Globus pallidus (tissue), 1 donor: ENCODE measurements around the gene SHROOM1.
"Not testable (repeated sequence)": the region's sequence is repeated elsewhere in the genome, so short reads cannot be mapped to it uniquely, and the experiment has no call there.

ENCODE experiments used
- DNase-seq: peaks from one replicate; pipeline ENCODE4 v3.0.0-alpha.2; 2015; ENCODE audit warnings: low spot score

SHROOM1 gene, protein sequence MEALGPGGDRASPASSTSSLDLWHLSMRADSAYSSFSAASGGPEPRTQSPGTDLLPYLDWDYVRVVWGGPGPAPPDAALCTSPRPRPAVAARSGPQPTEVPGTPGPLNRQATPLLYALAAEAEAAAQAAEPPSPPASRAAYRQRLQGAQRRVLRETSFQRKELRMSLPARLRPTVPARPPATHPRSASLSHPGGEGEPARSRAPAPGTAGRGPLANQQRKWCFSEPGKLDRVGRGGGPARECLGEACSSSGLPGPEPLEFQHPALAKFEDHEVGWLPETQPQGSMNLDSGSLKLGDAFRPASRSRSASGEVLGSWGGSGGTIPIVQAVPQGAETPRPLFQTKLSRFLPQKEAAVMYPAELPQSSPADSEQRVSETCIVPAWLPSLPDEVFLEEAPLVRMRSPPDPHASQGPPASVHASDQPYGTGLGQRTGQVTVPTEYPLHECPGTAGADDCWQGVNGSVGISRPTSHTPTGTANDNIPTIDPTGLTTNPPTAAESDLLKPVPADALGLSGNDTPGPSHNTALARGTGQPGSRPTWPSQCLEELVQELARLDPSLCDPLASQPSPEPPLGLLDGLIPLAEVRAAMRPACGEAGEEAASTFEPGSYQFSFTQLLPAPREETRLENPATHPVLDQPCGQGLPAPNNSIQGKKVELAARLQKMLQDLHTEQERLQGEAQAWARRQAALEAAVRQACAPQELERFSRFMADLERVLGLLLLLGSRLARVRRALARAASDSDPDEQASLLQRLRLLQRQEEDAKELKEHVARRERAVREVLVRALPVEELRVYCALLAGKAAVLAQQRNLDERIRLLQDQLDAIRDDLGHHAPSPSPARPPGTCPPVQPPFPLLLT

DNA sequence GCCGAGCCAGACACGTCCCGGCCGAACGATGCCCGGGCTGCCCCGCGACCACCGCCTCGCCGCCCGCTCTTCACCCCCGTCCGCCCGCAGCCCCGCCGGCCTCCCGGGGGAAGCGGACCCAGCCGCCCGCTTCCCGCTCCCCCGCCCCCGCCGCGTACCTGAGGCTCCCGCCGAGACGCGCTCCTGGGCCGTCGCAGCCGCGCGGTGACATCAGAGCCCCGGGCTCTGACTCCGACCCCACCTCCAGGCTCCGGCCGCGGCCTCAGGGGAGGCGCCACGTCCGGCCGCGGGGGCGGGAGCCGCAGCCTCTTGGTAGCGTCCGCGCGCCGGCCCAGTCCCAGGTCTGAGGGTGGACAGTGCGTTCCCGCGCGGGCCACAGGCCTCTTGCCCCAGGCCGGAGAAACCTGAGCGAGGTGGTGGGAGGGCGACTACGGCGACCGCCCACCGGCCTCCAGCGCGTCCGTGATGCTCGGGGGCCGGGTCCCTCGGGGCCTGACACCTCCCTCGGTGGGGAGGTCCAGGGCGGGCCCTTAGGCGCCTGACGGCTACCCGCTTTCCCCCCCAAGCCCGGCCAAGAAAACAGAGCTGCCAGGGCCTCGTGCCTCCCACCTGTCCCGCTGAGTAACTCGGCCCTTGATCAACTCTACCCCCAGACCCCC lies at the start of gene SHROOM1:
Gene SHROOM1, minus strand, starts transcription at position 212 of the 659 bp plus-strand sequence. CDS start 4,507 bp downstream, outside the sequence.
- no peak for DNase-seq

DNA sequence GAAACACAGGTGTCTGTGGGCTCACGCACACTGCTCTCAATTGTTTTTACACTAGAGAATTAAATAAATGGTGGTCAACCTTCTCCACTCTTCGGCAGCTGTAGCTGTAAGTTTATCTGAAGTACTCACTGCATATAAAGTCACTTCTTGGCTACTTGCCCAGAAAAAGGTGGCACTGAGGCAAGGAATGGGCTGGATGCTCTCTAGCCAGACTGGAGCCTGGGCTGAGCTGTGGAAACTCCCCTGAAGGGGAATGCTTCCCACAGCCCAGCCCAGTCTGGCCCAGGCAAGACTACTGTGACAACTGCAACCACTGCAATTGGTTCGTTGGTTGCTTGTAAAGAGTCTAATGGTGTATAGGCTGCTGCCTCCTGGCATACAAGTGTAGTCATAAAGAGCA lies 47.5 kb upstream of the SHROOM1 start:
- DNase-seq = no peak

DNA sequence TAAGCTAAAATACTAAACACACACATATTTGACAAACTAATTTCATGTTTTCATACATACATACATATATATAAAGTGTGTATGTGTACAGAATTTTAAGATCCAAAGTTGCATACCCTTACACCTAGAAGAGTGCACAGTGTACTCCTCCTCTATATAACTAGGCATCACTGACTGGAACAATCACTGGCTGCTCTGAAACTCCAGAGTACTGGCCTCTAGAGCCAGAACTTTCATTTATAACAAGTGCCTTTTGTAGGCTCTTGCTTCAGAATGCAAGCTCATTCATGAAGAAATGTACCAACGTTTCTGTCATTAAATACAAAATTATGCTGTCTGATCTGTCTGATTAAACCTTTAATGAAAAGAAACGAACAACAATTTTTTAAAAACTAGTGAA lies 47.0 kb upstream of the SHROOM1 start:
- DNase-seq = peak; percentile 61

DNA sequence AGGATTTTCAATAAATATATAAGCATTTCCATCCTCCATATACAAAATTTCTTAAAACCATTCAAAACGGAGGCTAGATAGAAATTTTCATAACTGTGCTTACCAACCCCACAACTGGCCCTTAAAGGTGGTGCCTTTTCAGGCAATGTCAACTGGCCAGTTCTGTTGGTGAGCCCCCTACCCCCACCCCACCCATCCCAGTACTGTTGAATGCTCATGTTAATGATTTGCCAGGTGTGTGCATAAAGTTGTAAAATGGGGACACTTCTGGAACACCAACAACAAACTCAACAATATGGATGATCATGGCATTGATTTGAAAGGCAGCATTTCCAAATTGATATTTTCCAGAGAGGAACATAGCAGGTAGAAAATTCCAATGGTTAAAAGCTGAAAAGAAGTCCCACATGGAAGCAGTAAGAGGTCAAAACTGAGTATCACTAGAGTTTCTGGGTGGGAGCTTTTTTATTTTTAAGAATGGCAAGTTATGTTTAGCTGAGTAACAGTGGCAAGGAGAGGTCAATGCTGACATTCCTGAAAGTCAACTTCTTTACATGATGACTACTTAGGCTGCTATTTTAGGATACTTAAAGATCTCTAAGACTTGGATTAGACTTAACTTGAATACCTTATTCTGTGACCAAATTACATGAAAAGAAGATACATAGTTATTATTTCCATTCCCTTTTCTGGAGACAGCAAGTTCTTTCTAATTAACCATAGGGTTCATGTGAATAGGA lies 45.7 kb upstream of the SHROOM1 start:
- DNase-seq = no peak

DNA sequence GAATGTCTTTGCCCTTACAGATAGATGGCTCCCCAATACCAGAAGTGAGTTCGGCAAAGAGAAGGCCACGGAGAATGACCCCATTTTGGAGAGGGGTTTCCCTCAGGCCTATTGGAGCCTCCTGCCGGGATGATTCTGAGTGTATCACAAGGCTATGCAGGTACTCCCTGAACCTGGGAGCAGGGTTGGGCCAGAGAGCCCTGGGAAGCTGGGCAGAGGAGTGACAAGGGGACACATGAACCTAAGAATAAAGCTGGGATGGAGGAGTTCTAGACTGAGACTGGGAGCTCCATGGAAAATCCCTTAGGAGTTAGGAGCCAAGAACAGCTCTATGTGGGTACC lies 43.5 kb upstream of the SHROOM1 start:
- no peak for DNase-seq

DNA sequence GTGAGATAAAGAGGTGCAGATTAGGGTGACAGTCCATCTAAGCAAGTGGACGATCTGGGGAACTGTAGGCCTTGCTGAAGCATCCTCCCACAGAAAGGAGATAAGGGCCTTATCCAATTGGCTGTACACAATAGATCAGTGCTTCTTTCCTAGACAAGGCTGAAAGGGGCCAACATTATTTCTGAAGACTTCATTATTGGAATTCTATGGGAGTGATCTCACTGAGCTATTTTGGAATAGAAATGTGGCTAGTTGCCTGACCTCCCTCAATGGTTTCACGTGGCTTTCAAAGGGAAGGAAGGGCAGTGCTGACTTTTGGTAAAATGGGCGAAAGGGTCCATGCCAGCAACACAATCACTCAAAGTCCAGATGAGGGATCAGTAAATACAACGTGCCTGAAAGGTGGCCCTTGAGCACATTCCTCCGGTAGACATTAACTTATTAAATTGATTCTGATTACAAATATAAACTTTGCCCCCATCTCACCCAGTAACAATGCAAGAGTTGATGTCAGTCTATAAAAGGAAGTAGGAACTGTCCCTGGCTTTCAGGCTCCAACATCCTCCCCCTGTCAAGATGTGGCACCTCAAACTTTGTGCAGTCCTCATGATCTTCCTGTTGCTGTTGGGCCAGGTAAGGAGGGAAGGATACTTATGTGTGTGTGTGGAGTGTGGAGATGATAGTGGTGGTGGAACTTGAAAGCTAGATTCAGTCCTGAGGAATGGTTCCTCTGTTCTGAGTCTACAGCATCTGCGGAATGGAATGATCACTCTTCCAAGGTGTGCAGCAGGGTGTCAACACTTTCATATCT lies 42.9 kb upstream of the SHROOM1 start, which contains the start of gene LEAP2:
Gene LEAP2, plus strand, starts transcription at position 550 of the 811 bp plus-strand sequence. Its CDS starts 27 bp downstream, at position 577.
- no peak for DNase-seq

DNA sequence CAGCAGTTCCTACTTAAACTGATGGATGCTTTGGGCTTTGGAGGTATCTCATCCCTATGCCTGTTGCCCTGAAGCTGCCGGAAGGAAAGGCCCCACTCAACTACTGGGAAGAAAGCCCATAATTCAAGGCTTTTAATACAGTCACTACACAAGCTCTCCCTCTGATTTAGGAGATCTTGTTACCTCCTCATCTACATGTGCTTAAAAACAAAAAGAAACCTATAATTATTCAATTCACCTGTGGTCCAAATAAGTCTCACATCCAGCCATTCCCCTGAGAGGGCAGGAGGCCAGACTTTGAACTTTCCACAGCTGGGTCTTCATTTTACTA lies 42.3 kb upstream of the SHROOM1 start:
- no peak for DNase-seq

DNA sequence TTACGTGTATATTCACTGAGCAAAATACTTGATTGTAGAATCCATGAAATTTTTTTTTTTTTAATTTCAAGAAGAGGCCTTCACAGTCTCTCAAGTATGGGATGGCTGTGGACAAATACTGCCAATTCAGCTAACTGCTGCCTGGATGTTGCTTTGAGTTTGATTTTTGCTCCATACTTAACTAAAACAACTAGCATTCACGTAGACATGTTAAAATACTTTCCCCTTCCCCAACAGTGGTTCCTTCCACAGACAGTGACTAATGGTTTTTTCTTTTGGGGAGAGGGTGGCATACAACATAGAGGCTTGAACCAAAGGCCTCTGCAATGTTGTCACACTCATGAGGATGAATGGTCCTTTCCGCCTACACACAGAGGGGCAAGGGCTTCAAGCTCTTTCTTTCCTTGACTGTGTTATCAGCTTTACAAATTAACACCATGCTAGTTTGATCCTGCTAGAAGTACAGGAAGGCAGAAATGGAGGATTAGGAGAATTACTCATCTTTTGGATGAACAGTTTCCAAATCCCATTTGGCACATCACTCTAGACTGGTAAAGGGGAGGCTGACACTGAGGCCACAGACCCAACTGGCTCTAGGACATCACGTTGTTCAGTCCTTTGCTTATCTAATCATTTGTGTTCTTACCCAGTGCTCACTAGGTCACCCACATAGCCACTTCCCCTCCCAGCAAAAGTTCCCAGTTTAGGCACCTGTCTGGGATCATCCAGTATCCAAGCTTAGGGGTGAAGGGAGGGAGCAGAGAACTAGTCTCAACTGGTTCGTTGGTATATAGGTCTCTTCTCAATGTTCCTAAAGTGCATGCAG lies 41.2 kb upstream of the SHROOM1 start:
- DNase-seq = no peak

DNA sequence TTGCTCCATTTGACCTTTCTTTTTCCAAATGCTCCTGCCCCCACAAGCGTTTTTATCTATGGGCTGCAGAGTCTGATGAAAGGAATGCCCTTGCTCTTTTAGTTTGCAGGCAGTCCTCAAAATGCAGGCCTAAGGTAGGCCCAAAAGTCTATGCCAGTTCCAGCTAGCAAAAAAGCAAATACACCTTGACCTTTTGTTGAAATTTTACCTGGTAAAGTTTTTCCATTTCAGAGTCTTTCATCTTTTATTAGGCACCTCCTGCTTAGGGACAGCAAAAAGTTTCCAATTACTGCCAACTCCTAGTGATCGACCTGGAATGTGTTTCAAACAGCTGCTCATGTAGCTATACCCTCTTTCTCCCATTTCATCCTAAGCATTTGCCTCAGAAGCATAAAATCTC lies 40.4 kb upstream of the SHROOM1 start:
- DNase-seq = no peak

DNA sequence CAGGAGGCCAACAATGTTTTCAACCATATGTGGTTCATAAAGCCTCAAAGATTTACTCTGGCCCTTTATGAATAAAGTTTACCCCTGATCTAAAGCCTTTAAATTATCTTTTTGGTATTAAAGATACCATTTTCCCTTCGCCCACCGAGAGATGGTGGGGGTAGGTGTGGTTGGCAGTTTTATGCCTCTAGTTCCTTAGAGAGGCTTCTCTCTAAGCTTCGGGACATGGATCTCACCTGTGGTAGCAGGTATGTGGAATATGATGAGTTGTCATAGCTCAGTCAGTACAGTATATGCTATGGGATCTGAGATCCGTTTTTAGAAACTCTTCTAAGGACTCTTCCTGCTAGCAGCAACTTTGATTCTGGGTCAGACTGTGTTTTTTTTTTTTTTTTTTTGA lies 38.3 kb upstream of the SHROOM1 start:
- DNase-seq = no peak

DNA sequence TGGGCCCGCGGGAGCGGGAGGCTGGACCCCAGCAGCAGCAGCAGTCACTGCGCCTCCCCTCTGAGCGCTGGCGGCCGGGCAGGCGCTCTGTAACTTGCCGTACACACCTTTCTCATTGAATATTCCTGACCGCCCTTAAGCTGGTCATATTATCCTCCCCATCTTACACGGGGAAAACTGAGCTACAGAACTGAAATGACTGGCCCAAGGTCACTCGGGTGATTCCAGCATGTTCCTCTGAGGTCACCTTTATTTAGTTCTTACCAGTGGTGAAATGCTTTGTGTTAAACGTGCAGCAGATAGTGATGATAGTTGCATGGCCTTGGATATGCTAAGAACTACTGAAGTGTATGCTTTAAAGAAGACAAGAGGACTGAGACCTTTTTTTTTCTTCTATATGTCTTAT lies 36.6 kb upstream of the SHROOM1 start:
- DNase-seq = no peak

DNA sequence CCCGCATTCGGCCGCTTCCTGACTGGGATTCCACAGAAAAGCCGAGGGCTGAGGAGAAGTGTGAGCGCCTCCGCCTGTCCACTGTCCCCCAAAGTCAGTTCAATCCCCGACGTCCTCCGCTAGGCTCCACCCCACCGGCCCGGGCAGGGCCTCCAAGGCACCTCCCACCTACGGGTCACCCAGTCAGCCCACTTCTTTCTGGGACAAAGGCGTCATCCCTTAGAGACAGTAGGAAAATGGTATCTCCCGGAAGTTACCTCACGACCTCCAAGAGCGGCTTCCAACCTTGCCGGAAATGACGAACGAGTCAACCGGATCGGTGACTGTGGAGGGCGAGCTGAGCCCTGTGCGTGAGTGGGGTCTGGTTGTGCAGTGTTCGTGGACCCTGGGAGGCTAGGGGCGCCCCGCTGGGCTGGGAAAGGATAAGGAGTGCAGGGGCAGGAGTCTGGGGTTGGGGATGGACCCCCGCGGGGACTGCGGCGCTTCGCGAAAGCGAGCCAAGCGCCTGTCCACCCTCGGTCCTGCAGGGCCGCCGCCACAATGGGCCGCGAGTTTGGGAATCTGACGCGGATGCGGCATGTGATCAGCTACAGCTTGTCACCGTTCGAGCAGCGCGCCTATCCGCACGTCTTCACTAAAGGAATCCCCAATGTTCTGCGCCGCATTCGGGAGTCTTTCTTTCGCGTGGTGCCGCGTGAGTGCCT lies 36.0 kb upstream of the SHROOM1 start, which contains the start of the genes GDF9 and UQCRQ:
Gene GDF9, minus strand, starts transcription at position 128 of the 704 bp plus-strand sequence. CDS start 1,936 bp downstream, outside the sequence.
Gene UQCRQ, plus strand, starts transcription at position 301 of the 704 bp plus-strand sequence. Its CDS starts 240 bp downstream, at position 541.
- peak; percentile 100 for DNase-seq

DNA sequence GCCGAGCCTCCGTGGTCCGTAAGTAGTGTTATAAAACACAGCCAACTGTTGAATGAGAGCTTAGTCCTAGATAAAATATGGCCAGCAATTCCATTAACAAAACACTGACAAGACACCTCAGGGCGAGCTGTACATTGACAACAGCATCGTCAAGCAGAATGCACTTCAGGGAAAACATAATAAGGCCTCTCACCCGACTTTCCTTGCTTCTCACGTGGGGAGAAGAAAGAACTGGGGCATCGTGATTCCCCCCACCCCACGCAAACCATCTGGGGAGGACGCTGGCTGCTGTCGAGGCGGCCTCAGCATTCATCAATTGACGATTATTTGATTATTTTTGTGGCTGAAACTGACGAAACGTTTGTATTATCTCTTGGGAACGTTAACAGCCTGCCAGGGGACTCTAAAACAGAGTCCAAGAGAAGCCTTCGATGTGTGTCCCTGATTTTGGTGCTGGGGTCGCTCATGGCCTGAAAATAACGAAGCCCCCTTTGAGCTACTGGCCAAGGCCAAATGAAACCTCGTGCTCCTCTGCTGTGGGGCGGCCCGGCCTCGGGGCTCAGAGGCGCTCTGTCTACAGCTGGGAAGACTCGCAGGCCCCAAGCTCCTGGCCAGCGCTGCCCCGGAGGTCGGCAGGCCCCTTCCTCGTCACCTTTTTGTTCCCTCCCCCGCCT lies 35.4 kb upstream of the SHROOM1 start:
- DNase-seq = no peak

DNA sequence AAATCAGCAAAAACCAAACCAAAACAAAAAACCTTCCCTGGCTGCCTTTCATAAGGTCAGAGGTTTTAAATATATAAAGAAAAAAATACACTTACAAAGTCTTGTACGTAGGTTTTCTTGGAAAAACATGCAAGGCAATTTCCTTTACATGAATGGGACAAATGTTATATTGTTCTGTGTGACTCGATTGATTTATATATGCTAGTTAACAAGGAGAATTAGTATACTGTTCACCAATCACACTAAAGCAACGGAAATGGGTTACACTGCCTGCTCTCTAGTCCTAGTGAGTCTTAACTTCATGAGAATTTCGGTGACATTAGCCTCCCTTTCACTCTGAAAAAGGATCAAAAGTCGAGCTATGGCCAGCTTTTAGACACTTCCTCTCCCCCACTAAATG lies 30.3 kb upstream of the SHROOM1 start:
- no peak for DNase-seq

DNA sequence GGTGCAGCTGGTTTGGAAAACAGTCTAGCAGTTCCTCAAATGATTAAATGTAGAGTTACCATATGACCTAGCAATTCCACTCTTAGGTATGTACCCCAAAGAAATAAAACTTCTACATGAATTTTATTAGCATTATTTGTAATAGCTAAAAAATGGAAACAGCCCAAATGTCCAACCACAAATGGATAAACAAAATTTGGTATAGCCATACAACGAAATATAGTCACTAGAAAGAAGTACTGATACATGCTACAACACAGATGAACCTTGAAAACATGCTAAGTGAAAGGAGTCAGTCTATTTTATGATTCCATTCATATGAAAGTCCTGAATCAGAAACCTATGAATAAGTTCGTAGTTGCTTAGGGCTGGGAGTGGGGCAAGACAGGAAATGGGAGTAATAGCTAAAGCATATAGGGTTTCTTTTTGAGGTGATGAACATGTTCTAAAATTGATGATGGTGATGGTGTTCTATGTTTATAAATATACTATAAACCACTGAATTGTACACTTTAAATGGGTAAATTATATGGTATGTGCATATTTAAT lies 29.5 kb upstream of the SHROOM1 start:
- DNase-seq = no peak

DNA sequence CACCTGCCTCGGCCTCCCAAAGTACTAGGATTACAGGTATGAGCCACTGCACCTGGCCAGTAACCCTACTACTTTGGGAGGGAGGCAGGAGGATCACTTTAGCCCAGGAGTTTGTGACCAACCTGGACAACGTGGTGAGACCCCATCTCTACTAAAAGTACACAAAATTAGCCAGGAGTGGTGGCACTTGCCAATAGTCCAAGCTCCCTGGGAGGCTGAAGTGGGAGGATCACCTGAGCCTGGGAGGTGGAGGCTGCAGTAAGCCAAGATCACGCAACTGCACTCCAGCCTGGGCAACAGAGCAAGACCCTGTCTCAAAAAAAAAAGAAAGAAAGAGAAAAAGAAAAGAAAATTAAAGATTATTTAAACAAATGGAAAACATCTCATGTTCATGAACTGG lies 25.6 kb upstream of the SHROOM1 start:
- DNase-seq = no peak

DNA sequence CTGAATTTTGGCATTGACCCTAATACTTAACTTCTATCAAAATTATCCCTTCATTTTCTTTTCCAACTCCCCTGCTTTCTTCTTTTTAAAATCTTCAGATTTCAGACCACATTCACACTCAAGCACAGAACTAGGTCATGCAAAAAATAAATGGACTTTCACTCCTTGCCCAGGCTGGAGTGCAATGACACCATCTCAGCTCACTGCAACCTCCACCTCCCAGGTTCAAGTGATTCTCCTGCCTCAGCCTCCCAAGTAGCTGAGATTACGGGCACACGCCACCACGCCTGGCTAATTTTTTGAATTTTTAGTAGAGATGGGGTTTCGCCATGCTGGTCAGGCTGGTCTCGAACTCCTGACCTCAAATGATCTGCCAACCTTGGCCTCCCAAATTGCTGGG lies 24.5 kb upstream of the SHROOM1 start:
- DNase-seq = not testable (repeated sequence)

DNA sequence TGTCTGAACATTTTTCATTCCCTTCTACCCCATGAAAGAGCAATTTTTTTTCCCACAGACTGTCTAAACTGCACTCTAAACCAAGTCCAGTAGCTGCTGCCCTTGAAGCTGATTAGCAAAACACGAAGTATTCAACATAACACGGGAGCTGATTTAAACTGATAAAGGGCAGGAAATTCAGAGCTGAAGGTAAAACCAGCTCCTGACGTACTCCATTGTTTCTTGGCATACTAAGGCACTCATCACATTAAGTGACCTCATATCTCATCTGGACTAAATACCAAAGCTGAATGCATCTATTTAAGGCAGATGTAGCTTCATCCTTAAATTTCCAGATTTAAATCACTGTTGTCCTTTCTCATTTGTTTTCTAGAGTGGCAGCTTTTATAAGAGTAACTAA lies 23.9 kb upstream of the SHROOM1 start:
- no peak for DNase-seq
